ENCODE data around the gene CALM1.

The CALM1 gene

DNA sequence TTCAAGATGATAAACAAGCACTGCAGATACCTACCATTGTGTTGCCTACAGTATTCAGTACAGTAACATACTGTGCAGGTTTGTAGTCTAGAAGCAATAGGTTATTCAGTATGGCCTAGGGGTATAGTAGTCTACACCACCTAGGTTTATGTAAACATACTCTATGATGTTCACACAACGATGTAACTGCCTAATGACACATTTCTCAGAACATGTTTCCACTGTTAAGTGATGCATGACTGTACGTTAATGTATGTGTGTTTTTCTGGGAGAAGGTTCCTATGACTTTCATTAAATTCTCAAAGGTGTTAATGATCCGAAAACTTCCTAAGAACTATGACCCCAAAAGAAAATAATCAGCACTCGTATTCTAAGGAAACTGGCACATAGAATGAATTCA is 20.9 kb upstream of the CALM1 start:
- no peaks in the 10 kb centered on the region for H3K9me3 ChIP-seq (ENCODE audit: insufficient read depth, low read depth, low read length)
- H4K91ac ChIP-seq (ENCODE audit: low read depth, low read length) = no peak overlapping the region
- no peak overlapping the region for H3K27ac ChIP-seq (ENCODE audit: low read depth, low read length)
- H3K4ac ChIP-seq (ENCODE audit: low read depth, low read length) = no peak overlapping the region
- H4K12ac ChIP-seq (ENCODE audit: low read depth, low read length) = no peak overlapping the region
- H3K23ac ChIP-seq (ENCODE audit: low read length) = no peak overlapping the region
- no peak overlapping the region for H4K8ac ChIP-seq (ENCODE audit: low read depth, low read length)
- no peaks in the 10 kb centered on the region for H3K4me1 ChIP-seq (ENCODE audit: control insufficient read depth in 1 of 2, insufficient read depth in 2 of 2, low read length in 2 of 2)
- no peak overlapping the region for H3K18ac ChIP-seq (ENCODE audit: low read length)
- no peaks in the 10 kb centered on the region for H3K79me2 ChIP-seq (ENCODE audit: control insufficient read depth, insufficient read depth, low read length, poor library complexity)
- no peak overlapping the region for H3K4me2 ChIP-seq (ENCODE audit: low read length)
- no peak overlapping the region for H2AFZ ChIP-seq (ENCODE audit: insufficient read depth, low read length, poor library complexity)
- WGBS (ENCODE audit: extremely low coverage, insufficient coverage, insufficient read length) = no CpG with 5 or more reads among the region's 4 CpGs
- no peak overlapping the region for H3K9ac ChIP-seq (ENCODE audit: low read length)
- no peaks in the 10 kb centered on the region for H3K79me1 ChIP-seq (ENCODE audit: low read length)
- peak in 1 of 2 donors; percentile 48 for DNase-seq
- no peak overlapping the region for H3K14ac ChIP-seq (ENCODE audit: low read length)
- H3K27me3 ChIP-seq (ENCODE audit: insufficient read depth, low read length) = no peaks in the 10 kb centered on the region
- H2BK12ac ChIP-seq (ENCODE audit: low read length) = no peak overlapping the region
- H2BK5ac ChIP-seq (ENCODE audit: low read depth, low read length, poor library complexity) = no peak overlapping the region
- no peak overlapping the region for H3K4me3 ChIP-seq (ENCODE audit: low read depth, low read length)
- no peak overlapping the region for H2AK5ac ChIP-seq (ENCODE audit: low read length)
- H3K36me3 ChIP-seq (ENCODE audit: control insufficient read depth in 1 of 2, insufficient read depth in 2 of 2, low read length in 2 of 2) = no peaks in the 10 kb centered on the region
- no peak overlapping the region for H2BK120ac ChIP-seq (ENCODE audit: insufficient read depth, low read length, poor library complexity)

DNA sequence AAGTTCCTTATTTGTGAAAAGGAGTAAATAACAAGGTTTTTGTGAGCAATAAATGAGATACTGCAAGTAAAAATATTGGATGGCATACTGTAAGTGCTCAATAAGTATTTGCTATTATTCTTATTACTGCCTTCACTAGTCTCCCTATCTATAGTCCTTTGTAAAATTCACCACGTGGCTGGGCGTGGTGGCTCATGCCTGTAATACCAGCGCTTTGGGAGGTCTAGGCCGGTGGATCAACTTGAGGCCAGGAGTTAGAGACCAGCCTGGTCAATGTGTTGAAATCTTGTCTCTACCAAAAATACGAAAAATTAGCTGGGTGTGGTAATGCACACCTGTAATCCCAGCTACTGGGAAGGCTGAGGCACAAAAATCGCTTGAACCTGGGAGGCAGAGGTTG is 18.6 kb upstream of the CALM1 start:
- H3K14ac ChIP-seq (ENCODE audit: low read length) = no peak overlapping the region
- no peak overlapping the region for H3K23ac ChIP-seq (ENCODE audit: low read length)
- H3K36me3 ChIP-seq (ENCODE audit: control insufficient read depth in 1 of 2, insufficient read depth in 2 of 2, low read length in 2 of 2) = no peaks in the 10 kb centered on the region
- no peak overlapping the region for H2BK5ac ChIP-seq (ENCODE audit: low read depth, low read length, poor library complexity)
- H3K9ac ChIP-seq (ENCODE audit: low read length) = no peak overlapping the region
- no peaks in the 10 kb centered on the region for H3K9me3 ChIP-seq (ENCODE audit: insufficient read depth, low read depth, low read length)
- H2AFZ ChIP-seq (ENCODE audit: insufficient read depth, low read length, poor library complexity) = no peak overlapping the region
- H3K4me3 ChIP-seq (ENCODE audit: low read depth, low read length) = no peak overlapping the region
- H3K27ac ChIP-seq (ENCODE audit: low read depth, low read length) = no peak overlapping the region
- H3K4me2 ChIP-seq (ENCODE audit: low read length) = no peak overlapping the region
- peaks cover 5% of the 10 kb centered on the region for H3K79me2 ChIP-seq (ENCODE audit: control insufficient read depth, insufficient read depth, low read length, poor library complexity)
- WGBS (ENCODE audit: extremely low coverage, insufficient coverage, insufficient read length) = no CpG with 5 or more reads among the region's 6 CpGs
- H3K4ac ChIP-seq (ENCODE audit: low read depth, low read length) = no peak overlapping the region
- H4K12ac ChIP-seq (ENCODE audit: low read depth, low read length) = no peak overlapping the region
- H3K27me3 ChIP-seq (ENCODE audit: insufficient read depth, low read length) = no peaks in the 10 kb centered on the region
- H2AK5ac ChIP-seq (ENCODE audit: low read length) = no peak overlapping the region
- peaks cover 4 to 7% of the 10 kb centered on the region in 2 experiments for H3K4me1 ChIP-seq (ENCODE audit: control insufficient read depth in 1 of 2, insufficient read depth in 2 of 2, low read length in 2 of 2)
- H3K18ac ChIP-seq (ENCODE audit: low read length) = no peak overlapping the region
- peak; percentile 59 to 79 for DNase-seq
- peaks cover 7% of the 10 kb centered on the region for H3K79me1 ChIP-seq (ENCODE audit: low read length)
- H2BK120ac ChIP-seq (ENCODE audit: insufficient read depth, low read length, poor library complexity) = no peak overlapping the region
- no peak overlapping the region for H4K8ac ChIP-seq (ENCODE audit: low read depth, low read length)
- H2BK12ac ChIP-seq (ENCODE audit: low read length) = no peak overlapping the region
- H4K91ac ChIP-seq (ENCODE audit: low read depth, low read length) = no peak overlapping the region

DNA sequence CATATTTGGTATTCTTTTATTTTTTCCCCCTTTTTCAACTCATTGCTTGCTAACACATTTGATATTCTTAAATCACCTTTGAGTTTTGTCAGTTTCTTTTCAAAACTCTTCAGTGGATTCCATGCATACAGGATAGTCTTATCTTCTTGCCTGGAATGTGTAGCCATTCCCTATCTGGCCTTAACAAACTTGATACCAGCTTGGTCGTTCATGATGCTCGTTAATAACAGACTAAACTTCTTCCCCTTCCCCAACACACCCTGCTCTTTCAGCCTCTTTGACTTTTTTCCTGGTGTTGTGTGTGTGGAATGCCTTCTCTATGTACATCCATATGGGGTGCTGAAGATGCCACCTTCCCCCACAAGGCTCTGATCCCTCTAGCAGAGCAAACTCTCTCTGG is 17.7 kb upstream of the CALM1 start:
- H2BK5ac ChIP-seq (ENCODE audit: low read depth, low read length, poor library complexity) = no peak overlapping the region
- no peaks in the 10 kb centered on the region for H3K9me3 ChIP-seq (ENCODE audit: insufficient read depth, low read depth, low read length)
- no peak overlapping the region for H3K9ac ChIP-seq (ENCODE audit: low read length)
- H3K27ac ChIP-seq (ENCODE audit: low read depth, low read length) = no peak overlapping the region
- H3K79me2 ChIP-seq (ENCODE audit: control insufficient read depth, insufficient read depth, low read length, poor library complexity) = peaks cover 11% of the 10 kb centered on the region
- H2AK5ac ChIP-seq (ENCODE audit: low read length) = no peak overlapping the region
- H2BK12ac ChIP-seq (ENCODE audit: low read length) = no peak overlapping the region
- peaks cover 7 to 10% of the 10 kb centered on the region in 2 experiments for H3K4me1 ChIP-seq (ENCODE audit: control insufficient read depth in 1 of 2, insufficient read depth in 2 of 2, low read length in 2 of 2)
- H3K4me3 ChIP-seq (ENCODE audit: low read depth, low read length) = no peak overlapping the region
- no peaks in the 10 kb centered on the region for H3K36me3 ChIP-seq (ENCODE audit: control insufficient read depth in 1 of 2, insufficient read depth in 2 of 2, low read length in 2 of 2)
- H4K91ac ChIP-seq (ENCODE audit: low read depth, low read length) = no peak overlapping the region
- H4K12ac ChIP-seq (ENCODE audit: low read depth, low read length) = no peak overlapping the region
- no peak overlapping the region for H3K23ac ChIP-seq (ENCODE audit: low read length)
- DNase-seq = peak in 1 of 2 donors; percentile 60
- H4K8ac ChIP-seq (ENCODE audit: low read depth, low read length) = no peak overlapping the region
- peaks cover 15% of the 10 kb centered on the region for H3K79me1 ChIP-seq (ENCODE audit: low read length)
- no peak overlapping the region for H3K4ac ChIP-seq (ENCODE audit: low read depth, low read length)
- WGBS (ENCODE audit: extremely low coverage, insufficient coverage, insufficient read length) = no CpG with 5 or more reads among the region's 2 CpGs
- no peaks in the 10 kb centered on the region for H3K27me3 ChIP-seq (ENCODE audit: insufficient read depth, low read length)
- H2BK120ac ChIP-seq (ENCODE audit: insufficient read depth, low read length, poor library complexity) = no peak overlapping the region
- no peak overlapping the region for H2AFZ ChIP-seq (ENCODE audit: insufficient read depth, low read length, poor library complexity)
- H3K4me2 ChIP-seq (ENCODE audit: low read length) = no peak overlapping the region
- H3K18ac ChIP-seq (ENCODE audit: low read length) = no peak overlapping the region
- H3K14ac ChIP-seq (ENCODE audit: low read length) = no peak overlapping the region

DNA sequence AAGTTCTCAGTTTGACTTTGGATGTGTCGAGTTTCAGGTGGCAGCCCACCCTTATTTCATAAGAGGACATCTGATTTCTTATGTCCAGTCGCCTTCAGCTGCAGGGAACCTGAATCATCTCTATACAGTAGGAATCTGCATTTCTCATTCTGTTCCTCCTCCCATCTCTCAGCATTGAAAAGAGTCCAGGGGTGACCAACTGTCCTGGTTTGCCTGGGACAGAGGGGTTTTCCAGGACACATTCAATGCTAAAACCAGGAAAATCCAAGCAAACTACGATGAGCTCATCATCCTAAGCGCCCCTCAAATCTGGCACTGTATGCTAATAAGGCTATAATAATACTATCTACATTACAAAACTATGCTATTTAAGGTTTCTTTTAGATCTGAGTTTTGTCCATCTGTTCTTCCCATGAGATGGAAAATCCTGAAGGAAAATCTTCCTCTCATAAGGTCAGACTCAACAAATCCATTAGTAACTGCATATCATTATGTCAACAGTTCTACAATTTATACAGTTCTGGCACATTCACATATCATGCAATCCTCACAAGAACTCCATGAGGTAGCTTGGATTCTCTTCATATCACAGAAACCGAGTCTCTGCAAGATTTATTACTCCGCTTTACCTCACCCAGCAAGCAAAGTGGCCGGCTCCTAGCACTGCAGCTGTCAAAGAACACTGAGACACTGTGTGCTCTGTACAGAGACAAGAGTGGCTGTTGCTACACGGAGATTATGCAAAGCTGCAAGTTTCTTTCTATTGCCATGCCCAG is 15.6 kb upstream of the CALM1 start:
- Histone ChIP-seq H3K4me2 (ENCODE audit: low read length) (no peak overlapping the region), H3K9ac (ENCODE audit: low read length) (no peak overlapping the region), H4K91ac (ENCODE audit: low read depth, low read length) (no peak overlapping the region), H3K14ac (ENCODE audit: low read length) (no peak overlapping the region), H3K23ac (ENCODE audit: low read length) (no peak overlapping the region), H2BK120ac (ENCODE audit: insufficient read depth, low read length, poor library complexity) (no peak overlapping the region), H3K9me3 (ENCODE audit: insufficient read depth, low read depth, low read length) (no peaks in the 10 kb centered on the region), H3K4me1 (ENCODE audit: control insufficient read depth in 1 of 2, insufficient read depth in 2 of 2, low read length in 2 of 2) (peaks cover 8 to 11% of the 10 kb centered on the region in 2 experiments), H2BK12ac (ENCODE audit: low read length) (no peak overlapping the region), H2BK5ac (ENCODE audit: low read depth, low read length, poor library complexity) (no peak overlapping the region), H4K12ac (ENCODE audit: low read depth, low read length) (no peak overlapping the region), H3K18ac (ENCODE audit: low read length) (no peak overlapping the region), H3K36me3 (ENCODE audit: control insufficient read depth in 1 of 2, insufficient read depth in 2 of 2, low read length in 2 of 2) (no peaks in the 10 kb centered on the region), H4K8ac (ENCODE audit: low read depth, low read length) (no peak overlapping the region), H3K27ac (ENCODE audit: low read depth, low read length) (no peak overlapping the region), H3K79me1 (ENCODE audit: low read length) (peaks cover 15% of the 10 kb centered on the region), H3K27me3 (ENCODE audit: insufficient read depth, low read length) (no peaks in the 10 kb centered on the region), H2AFZ (ENCODE audit: insufficient read depth, low read length, poor library complexity) (no peak overlapping the region), H2AK5ac (ENCODE audit: low read length) (no peak overlapping the region), H3K4me3 (ENCODE audit: low read depth, low read length) (no peak overlapping the region), H3K79me2 (ENCODE audit: control insufficient read depth, insufficient read depth, low read length, poor library complexity) (peaks cover 11% of the 10 kb centered on the region), H3K4ac (ENCODE audit: low read depth, low read length) (no peak overlapping the region)
- DNase-seq = no peak
- no CpG with 5 or more reads among the region's 8 CpGs for WGBS (ENCODE audit: extremely low coverage, insufficient coverage, insufficient read length)

Data from trophoblast cell (in vitro differentiated cells and primary cell).